HEK293 (cell line): ENCODE data around the gene RTKN.

ENCODE experiments used
- HOXD13 ChIP-seq: sonication (generic); formaldehyde crosslinking; IDR thresholded peaks from 2 replicates; pipeline ENCODE4 v1.8.0; 2022; ENCODE audit warnings: missing genetic modification reagents, borderline replicate concordance
- KLF8 ChIP-seq: fragments of 450-650 bp; formaldehyde crosslinking; IDR thresholded peaks from 2 replicates; pipeline ENCODE4 v1.5.1; 2016; ENCODE audit warnings: missing biosample characterization, missing genetic modification characterization
- SP3 ChIP-seq: fragments of 450-650 bp; formaldehyde crosslinking; IDR thresholded peaks from 2 replicates; pipeline ENCODE4 v1.5.1; 2016; ENCODE audit warnings: missing biosample characterization, missing genetic modification characterization
- YY2 ChIP-seq: fragments of 450-650 bp; formaldehyde crosslinking; IDR thresholded peaks from 2 replicates; pipeline ENCODE4 v1.5.1; 2016; ENCODE audit warnings: missing biosample characterization, missing genetic modification characterization
- ZBTB1 ChIP-seq: fragments of 450-650 bp; formaldehyde crosslinking; IDR thresholded peaks from 2 replicates; pipeline ENCODE4 v1.5.1; 2016; ENCODE audit warnings: missing biosample characterization, missing genetic modification characterization
- ZBTB21 ChIP-seq: fragments of 450-650 bp; formaldehyde crosslinking; IDR thresholded peaks from 2 replicates; pipeline ENCODE4 v1.5.1; 2017; ENCODE audit warnings: missing biosample characterization, missing genetic modification characterization
- ZNF10 ChIP-seq: fragments of 450-650 bp; formaldehyde crosslinking; IDR thresholded peaks from 2 replicates; pipeline ENCODE4 v1.5.1; 2017; ENCODE audit warnings: missing biosample characterization, missing genetic modification characterization
- ZNF112 ChIP-seq: fragments of 450-650 bp; formaldehyde crosslinking; IDR thresholded peaks from 2 replicates; pipeline ENCODE4 v1.5.0; 2017; ENCODE audit warnings: missing biosample characterization, missing genetic modification characterization
- ZNF157 ChIP-seq: fragments of 450-650 bp; formaldehyde crosslinking; IDR thresholded peaks from 2 replicates; pipeline ENCODE4 v1.5.1; 2016; ENCODE audit warnings: missing biosample characterization, missing genetic modification characterization
- ZNF19 ChIP-seq: fragments of 450-650 bp; formaldehyde crosslinking; IDR thresholded peaks from 2 replicates; pipeline ENCODE4; 2016; ENCODE audit warnings: missing biosample characterization, missing genetic modification characterization, low read depth
- ZNF324 ChIP-seq: fragments of 450-650 bp; formaldehyde crosslinking; IDR thresholded peaks from 2 replicates; pipeline ENCODE4 v1.5.1; 2016; ENCODE audit warnings: missing biosample characterization, missing genetic modification characterization
- ZNF366 ChIP-seq: fragments of 450-650 bp; formaldehyde crosslinking; conservative IDR thresholded peaks from 2 replicates; pipeline ENCODE4 v1.5.1; 2016; ENCODE audit warnings: missing biosample characterization, missing genetic modification characterization
- ZNF391 ChIP-seq: fragments of 450-650 bp; formaldehyde crosslinking; IDR thresholded peaks from 2 replicates; pipeline ENCODE4 v1.5.1; 2016; ENCODE audit warnings: low read depth, missing biosample characterization, missing genetic modification characterization, borderline replicate concordance
- ZNF394 ChIP-seq: fragments of 450-650 bp; formaldehyde crosslinking; IDR thresholded peaks from 2 replicates; pipeline ENCODE4 v1.5.1; 2016; ENCODE audit warnings: missing biosample characterization, missing genetic modification characterization, mild to moderate bottlenecking, moderate library complexity, borderline replicate concordance
- ZNF610 ChIP-seq: fragments of 450-650 bp; formaldehyde crosslinking; IDR thresholded peaks from 2 replicates; pipeline ENCODE4 v1.5.1; 2016; ENCODE audit warnings: missing biosample characterization, missing genetic modification characterization, borderline replicate concordance
- ZNF626 ChIP-seq: fragments of 450-650 bp; sonication (Bioruptor Pico); formaldehyde crosslinking; IDR thresholded peaks from 2 replicates; pipeline ENCODE4 v1.5.1; 2018; ENCODE audit warnings: missing biosample characterization, missing genetic modification characterization, inconsistent platforms
- ZNF629 ChIP-seq: fragments of 450-650 bp; formaldehyde crosslinking; IDR thresholded peaks from 2 replicates; pipeline ENCODE4 v1.5.1; 2017; ENCODE audit warnings: missing biosample characterization, missing genetic modification characterization
- ZNF639 ChIP-seq: fragments of 450-650 bp; formaldehyde crosslinking; IDR thresholded peaks from 2 replicates; pipeline ENCODE4 v1.5.1; 2016; ENCODE audit warnings: missing biosample characterization, missing genetic modification characterization
- ZNF658 ChIP-seq: fragments of 450-650 bp; formaldehyde crosslinking; IDR thresholded peaks from 2 replicates; pipeline ENCODE4; 2016; ENCODE audit warnings: missing biosample characterization, missing genetic modification characterization
- ZNF677 ChIP-seq: fragments of 450-650 bp; IDR thresholded peaks from 2 replicates; pipeline ENCODE4 v1.5.0; 2018; ENCODE audit warnings: missing biosample characterization, mild to moderate bottlenecking, missing genetic modification characterization, moderate library complexity
- ZNF747 ChIP-seq: fragments of 450-650 bp; formaldehyde crosslinking; IDR thresholded peaks from 2 replicates; pipeline ENCODE4 v1.5.1; 2016; ENCODE audit warnings: missing biosample characterization, missing genetic modification characterization
- ZNF76 ChIP-seq: fragments of 450-650 bp; formaldehyde crosslinking; IDR thresholded peaks from 2 replicates; pipeline ENCODE4; 2016; ENCODE audit warnings: low read depth, missing biosample characterization, missing genetic modification characterization, borderline replicate concordance
- ZNF785 ChIP-seq: fragments of 450-650 bp; formaldehyde crosslinking; IDR thresholded peaks from 2 replicates; pipeline ENCODE4 v1.5.1; 2016; ENCODE audit warnings: missing biosample characterization, missing genetic modification characterization
- ZNF837 ChIP-seq: fragments of 450-650 bp; formaldehyde crosslinking; IDR thresholded peaks from 2 replicates; pipeline ENCODE4 v1.5.1; 2016; ENCODE audit warnings: missing biosample characterization, missing genetic modification characterization
- ZNF843 ChIP-seq: fragments of 450-650 bp; formaldehyde crosslinking; IDR thresholded peaks from 2 replicates; pipeline ENCODE4 v1.5.1; 2016; ENCODE audit warnings: missing biosample characterization, missing genetic modification characterization
- TF ChIP-seq, protein P1 (sequence below): fragments of 450-650 bp; formaldehyde crosslinking; conservative IDR thresholded peaks from 2 replicates; pipeline ENCODE4 v1.5.1; 2016; ENCODE audit warnings: low read depth, missing biosample characterization, missing genetic modification characterization
- TF ChIP-seq, protein P2 (sequence below): fragments of 450-650 bp; formaldehyde crosslinking; IDR thresholded peaks from 2 replicates; pipeline ENCODE4 v1.5.1; 2017; ENCODE audit warnings: missing biosample characterization, missing genetic modification characterization
- TF ChIP-seq, protein P3 (sequence below): fragments of 450-650 bp; formaldehyde crosslinking; IDR thresholded peaks from 2 replicates; pipeline ENCODE4 v1.5.1; 2016; ENCODE audit warnings: missing biosample characterization, missing genetic modification characterization
- TF ChIP-seq, protein P4 (sequence below): fragments of 450-650 bp; formaldehyde crosslinking; IDR thresholded peaks from 2 replicates; pipeline ENCODE4 v1.5.1; 2016; ENCODE audit warnings: missing biosample characterization, missing genetic modification characterization
- TF ChIP-seq, protein P5 (sequence below): fragments of 450-650 bp; formaldehyde crosslinking; IDR thresholded peaks from 2 replicates; pipeline ENCODE4 v1.5.1; 2016; ENCODE audit warnings: missing biosample characterization, missing genetic modification characterization

The RTKN gene

DNA sequence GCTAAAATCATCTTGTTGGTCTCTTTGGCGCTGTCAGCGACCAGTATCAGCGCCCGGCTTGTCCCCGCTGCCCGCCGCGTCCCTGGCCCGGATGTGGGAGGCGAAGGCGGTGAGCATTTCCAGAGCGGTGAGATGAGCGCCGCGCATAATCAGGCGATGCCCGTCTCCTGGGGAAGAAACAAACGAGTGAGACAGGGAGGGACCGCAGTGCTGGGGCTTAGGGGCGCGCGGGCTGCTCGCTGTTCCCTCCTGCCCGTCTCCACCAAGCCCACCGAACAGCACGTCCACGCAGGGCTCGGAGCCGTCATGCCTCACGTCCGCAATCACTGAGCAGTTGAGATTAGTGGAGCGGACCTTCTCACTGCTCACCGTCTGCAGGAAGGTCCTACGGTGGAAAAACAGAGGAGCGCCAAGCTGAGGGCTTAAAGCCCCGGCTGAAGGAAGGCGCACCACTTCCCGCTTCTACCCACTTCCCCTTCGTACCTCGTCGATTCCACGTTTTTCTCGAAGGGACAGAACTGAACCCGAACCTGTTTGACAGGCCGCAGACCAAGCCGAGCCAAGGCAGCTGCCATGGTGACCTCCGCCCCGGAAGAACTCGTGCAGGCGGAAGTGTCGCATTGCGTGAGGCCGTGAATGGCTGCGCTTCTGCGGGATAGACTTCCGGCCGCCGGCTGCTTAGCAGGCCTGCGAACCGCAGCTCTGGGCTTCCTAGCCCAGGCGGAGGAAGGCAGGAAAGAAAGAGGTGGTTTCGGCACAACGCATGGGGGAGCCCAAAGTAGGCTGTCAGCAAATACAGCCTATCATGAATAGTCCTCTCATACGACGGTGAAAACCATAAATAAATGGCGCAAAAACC is 30.6 kb upstream of the RTKN start, which contains the start of gene MRPL53 (continued):
- TF ChIP-seq ZNF157 (tag by site-specific recombination) (no peak), SP3 (tag by site-specific recombination) (peak; percentile 63), ZNF366 (tag by site-specific recombination) (peak; percentile 40; the same call in 1 of the 2 replicates), ZNF677 (tag by site-specific recombination) (no peak), ZNF112 (tag by site-specific recombination) (no peak), ZNF391 (tag by site-specific recombination) (0 out of 2 replicates have a peak, but pooled peaks have one; percentile 39), YY2 (tag by site-specific recombination) (peak; percentile 96), ZNF324 (tag by site-specific recombination) (peak; percentile 70), ZNF610 (tag by site-specific recombination) (peak; percentile 38; the same call in 1 of the 2 replicates), KLF8 (tag by site-specific recombination) (peak; percentile 37; the same call in 1 of the 2 replicates), ZNF10 (peak; percentile 97), ZNF843 (tag by site-specific recombination) (peak; percentile 43; the same call in 1 of the 2 replicates), ZNF629 (tag by site-specific recombination) (peak; percentile 85), ZNF76 (tag by site-specific recombination) (peak; percentile 78), ZNF747 (tag by site-specific recombination) (no peak), ZBTB21 (tag by site-specific recombination) (peak; percentile 58; the same call in 1 of the 2 replicates), ZNF394 (peak; percentile 61), ZBTB1 (tag by site-specific recombination) (no peak), ZNF19 (no peak), HOXD13 (CRISPR knock-in tag) (peak; percentile 83), ZNF785 (tag by site-specific recombination) (no peak), ZNF837 (tag by site-specific recombination) (peak; percentile 82), ZNF658 (tag by site-specific recombination) (no peak), ZNF626 (tag by site-specific recombination) (no peak), ZNF639 (tag by site-specific recombination) (no peak; the same call in none of the 2 replicates)
- TF ChIP-seq, protein P1, sequence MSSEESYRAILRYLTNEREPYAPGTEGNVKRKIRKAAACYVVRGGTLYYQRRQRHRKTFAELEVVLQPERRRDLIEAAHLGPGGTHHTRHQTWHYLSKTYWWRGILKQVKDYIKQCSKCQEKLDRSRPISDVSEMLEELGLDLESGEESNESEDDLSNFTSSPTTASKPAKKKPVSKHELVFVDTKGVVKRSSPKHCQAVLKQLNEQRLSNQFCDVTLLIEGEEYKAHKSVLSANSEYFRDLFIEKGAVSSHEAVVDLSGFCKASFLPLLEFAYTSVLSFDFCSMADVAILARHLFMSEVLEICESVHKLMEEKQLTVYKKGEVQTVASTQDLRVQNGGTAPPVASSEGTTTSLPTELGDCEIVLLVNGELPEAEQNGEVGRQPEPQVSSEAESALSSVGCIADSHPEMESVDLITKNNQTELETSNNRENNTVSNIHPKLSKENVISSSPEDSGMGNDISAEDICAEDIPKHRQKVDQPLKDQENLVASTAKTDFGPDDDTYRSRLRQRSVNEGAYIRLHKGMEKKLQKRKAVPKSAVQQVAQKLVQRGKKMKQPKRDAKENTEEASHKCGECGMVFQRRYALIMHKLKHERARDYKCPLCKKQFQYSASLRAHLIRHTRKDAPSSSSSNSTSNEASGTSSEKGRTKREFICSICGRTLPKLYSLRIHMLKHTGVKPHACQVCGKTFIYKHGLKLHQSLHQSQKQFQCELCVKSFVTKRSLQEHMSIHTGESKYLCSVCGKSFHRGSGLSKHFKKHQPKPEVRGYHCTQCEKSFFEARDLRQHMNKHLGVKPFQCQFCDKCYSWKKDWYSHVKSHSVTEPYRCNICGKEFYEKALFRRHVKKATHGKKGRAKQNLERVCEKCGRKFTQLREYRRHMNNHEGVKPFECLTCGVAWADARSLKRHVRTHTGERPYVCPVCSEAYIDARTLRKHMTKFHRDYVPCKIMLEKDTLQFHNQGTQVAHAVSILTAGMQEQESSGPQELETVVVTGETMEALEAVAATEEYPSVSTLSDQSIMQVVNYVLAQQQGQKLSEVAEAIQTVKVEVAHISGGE (tag by site-specific recombination): peak; percentile 97
- TF ChIP-seq, protein P2, sequence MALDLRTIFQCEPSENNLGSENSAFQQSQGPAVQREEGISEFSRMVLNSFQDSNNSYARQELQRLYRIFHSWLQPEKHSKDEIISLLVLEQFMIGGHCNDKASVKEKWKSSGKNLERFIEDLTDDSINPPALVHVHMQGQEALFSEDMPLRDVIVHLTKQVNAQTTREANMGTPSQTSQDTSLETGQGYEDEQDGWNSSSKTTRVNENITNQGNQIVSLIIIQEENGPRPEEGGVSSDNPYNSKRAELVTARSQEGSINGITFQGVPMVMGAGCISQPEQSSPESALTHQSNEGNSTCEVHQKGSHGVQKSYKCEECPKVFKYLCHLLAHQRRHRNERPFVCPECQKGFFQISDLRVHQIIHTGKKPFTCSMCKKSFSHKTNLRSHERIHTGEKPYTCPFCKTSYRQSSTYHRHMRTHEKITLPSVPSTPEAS (tag by site-specific recombination): peak; percentile 39; the same call in 1 of the 2 replicates
- TF ChIP-seq, protein P3, sequence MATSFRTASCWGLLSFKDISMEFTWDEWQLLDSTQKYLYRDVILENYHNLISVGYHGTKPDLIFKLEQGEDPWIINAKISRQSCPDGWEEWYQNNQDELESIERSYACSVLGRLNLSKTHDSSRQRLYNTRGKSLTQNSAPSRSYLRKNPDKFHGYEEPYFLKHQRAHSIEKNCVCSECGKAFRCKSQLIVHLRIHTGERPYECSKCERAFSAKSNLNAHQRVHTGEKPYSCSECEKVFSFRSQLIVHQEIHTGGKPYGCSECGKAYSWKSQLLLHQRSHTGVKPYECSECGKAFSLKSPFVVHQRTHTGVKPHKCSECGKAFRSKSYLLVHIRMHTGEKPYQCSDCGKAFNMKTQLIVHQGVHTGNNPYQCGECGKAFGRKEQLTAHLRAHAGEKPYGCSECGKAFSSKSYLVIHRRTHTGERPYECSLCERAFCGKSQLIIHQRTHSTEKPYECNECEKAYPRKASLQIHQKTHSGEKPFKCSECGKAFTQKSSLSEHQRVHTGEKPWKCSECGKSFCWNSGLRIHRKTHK: no peak
- TF ChIP-seq, protein P4, sequence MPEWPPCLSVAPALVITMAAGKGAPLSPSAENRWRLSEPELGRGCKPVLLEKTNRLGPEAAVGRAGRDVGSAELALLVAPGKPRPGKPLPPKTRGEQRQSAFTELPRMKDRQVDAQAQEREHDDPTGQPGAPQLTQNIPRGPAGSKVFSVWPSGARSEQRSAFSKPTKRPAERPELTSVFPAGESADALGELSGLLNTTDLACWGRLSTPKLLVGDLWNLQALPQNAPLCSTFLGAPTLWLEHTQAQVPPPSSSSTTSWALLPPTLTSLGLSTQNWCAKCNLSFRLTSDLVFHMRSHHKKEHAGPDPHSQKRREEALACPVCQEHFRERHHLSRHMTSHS (tag by site-specific recombination): no peak
- TF ChIP-seq, protein P5, sequence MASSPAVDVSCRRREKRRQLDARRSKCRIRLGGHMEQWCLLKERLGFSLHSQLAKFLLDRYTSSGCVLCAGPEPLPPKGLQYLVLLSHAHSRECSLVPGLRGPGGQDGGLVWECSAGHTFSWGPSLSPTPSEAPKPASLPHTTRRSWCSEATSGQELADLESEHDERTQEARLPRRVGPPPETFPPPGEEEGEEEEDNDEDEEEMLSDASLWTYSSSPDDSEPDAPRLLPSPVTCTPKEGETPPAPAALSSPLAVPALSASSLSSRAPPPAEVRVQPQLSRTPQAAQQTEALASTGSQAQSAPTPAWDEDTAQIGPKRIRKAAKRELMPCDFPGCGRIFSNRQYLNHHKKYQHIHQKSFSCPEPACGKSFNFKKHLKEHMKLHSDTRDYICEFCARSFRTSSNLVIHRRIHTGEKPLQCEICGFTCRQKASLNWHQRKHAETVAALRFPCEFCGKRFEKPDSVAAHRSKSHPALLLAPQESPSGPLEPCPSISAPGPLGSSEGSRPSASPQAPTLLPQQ (tag by site-specific recombination): peak; percentile 66; the same call in 1 of the 2 replicates
